GM21825 (cell line): Measurements from ENCODE around the gene GRAMD1B.

Experiments
- ATAC-seq: cut with Tn5 transposase; IDR thresholded peaks from one replicate; pipeline ENCODE4 v1.9.1; 2021; ENCODE audit warnings: mild to moderate bottlenecking, moderate library complexity; ENCODE audit not compliant: unreplicated experiment

GRAMD1B gene

DNA sequence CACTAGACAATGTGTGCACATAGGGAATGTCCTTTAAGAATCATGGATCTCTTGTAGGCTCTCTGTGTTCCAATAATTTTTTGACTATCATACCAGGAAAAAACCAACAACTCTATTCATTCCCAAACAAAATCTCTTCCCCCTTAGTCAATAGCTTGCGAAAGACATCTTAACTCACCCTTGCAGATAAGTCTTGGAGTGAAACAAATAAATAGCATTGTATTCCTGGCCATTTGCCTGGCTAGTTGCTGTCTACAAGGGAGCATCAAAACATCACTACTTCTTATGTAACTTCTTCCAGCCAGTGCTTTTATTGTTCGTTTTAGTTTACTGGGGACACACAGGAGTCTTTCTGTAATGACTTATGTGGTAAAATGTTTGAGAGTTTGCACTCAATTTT is 194.9 kb downstream of the GRAMD1B start:
- no peak for ATAC-seq

DNA sequence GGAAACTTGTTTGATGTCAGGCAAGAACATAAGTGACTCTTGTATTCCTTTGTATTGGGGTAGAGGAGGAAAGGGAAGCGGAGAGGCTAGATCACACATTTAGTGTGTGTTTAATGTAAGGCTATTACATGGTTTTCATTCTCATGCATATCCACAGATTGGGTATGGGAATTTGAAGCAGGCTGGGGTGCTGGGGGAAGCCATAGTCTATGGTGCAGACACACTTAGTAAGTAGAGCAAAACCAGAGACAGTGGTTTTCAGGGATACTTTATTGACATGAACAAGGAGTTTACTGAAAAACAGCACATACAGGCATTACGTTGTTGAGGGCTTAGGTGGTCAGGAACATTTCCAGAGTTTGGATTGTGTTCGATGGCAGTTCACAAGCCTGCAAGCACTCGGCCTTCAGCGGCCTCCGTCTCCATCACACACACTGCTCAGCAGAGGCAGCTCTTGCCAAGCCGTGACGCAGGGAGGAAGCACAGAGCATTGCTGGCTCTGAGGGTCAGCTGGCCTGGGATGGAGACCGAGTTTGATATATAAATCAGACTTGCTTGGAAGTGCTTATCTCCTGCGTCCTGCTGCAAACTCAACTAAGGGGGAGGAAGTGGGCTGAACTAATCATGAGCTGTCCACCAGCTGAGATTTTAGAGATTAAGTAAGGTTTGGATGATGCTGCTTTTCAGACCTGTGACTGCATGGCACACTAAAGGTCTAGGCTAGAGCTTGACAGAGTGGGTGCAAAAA is 199.0 kb downstream of the GRAMD1B start:
- no peak for ATAC-seq

DNA sequence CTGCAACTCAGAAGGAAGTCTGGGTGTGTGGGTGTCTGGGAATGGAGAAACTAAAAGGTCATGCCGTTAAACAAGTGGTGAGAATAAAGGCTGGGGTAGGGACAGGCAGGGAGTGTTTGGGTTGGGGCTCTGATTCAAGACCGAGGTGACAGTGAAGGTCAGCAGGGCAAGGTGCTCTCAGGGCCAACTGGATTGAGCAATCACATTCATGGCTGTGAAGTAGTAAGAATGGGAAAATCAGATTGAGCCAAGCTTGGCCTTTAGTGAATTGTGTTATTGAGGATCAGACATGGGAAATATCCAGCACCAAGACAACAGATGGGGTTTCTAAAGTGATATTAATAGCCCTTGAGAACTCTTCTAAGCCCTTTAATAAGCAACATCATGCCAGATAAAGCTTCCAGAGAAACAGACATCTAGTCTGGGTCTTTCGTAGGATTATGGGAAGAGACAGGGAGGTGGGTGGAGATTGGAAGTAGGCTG is 200.1 kb downstream of the GRAMD1B start:
- ATAC-seq = no peak

DNA sequence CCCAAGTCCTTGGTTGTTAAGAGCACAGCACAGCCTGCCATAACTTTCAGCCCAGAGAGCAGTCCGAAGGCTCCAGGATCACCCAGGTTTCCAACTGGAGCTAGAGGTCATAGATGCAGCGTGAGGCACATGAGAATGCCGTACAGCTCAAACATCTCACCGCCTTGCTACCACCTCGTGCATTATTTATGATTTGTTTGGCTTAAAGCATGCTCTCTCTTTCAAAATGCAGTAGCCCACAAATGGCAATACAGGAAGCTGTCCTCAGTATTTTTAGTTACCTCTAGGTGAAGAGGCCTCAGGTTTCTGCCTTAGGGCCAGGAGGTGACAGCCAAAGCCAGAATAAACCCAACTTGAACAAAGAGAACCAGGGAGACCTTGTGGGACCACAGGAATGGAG is 210.0 kb downstream of the GRAMD1B start:
- ATAC-seq = no peak

DNA sequence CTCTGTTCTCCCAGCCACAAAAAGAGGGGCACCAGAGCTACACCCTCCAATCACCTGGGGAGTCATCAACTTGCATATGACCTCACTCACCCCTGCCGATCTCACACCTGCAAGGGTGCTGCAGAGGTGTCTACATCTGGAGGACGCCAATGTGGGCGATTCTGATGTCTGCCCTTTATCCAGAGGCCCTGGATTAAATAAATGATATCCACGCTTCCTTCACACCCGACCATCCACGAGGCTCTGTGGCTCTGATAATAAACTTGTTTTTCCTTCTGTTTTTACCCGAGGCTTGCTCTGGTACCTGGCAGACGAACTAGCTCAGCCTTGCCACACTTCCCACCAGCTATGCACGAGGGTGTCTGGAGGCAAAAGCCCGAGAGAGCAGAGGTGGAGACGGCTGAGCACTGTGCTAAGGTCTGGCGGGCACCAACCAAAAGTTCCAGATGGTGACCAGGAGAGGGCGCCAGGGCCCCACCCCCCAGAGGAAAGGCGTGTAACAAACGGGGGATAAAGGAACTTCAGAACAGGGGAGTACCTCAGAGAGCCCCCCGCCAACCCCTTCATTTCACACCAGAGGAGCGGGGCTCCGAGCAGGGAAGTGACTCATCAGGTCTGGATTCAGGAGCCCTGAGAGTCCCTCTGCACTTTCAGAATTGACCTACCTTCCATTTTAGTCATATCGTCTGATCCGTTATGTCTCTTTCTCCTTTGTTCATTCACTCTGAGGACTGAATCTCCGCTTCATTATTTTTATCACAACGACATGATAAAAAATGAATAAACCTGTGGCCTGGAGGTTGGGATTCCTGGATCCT is 210.8 kb downstream of the GRAMD1B start:
- peak; percentile 55 for ATAC-seq

DNA sequence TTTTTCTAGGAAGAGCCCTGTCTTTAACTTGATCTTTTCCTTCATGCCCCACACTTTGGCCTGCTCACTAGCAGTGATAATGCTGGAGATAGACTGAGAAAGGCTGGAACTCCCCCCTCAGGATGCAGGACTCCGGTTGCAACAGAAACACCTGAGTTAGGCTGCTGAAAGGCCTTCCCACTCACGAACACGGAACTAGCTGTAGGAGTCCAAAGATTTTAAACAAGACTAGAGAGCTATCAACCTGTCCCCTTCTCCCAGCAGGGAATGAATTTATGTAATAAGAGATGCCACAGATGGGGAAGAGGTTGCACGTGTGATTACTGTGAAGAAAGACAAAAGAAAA is 211.4 kb downstream of the GRAMD1B start:
- ATAC-seq = no peak

DNA sequence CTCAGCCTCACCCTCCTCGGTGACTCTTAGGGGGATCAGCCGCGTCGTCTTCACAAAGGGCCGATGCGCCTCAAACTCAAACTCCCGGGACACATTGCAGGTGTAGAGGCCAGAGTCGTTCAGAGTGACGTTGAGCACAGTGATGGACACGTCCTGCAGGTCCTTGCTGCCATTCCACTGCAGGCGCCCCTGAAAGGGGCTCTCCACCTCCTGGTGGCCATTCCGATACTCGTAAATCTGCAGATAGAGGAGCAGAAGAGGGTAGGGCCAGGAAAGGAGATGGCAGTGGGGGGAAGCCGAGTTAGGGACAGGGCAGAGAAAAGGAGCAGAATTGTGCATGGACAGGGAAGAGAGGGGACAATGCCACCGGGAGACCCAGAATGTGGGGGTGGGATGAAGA is 212.4 kb downstream of the GRAMD1B start:
- ATAC-seq = no peak

DNA sequence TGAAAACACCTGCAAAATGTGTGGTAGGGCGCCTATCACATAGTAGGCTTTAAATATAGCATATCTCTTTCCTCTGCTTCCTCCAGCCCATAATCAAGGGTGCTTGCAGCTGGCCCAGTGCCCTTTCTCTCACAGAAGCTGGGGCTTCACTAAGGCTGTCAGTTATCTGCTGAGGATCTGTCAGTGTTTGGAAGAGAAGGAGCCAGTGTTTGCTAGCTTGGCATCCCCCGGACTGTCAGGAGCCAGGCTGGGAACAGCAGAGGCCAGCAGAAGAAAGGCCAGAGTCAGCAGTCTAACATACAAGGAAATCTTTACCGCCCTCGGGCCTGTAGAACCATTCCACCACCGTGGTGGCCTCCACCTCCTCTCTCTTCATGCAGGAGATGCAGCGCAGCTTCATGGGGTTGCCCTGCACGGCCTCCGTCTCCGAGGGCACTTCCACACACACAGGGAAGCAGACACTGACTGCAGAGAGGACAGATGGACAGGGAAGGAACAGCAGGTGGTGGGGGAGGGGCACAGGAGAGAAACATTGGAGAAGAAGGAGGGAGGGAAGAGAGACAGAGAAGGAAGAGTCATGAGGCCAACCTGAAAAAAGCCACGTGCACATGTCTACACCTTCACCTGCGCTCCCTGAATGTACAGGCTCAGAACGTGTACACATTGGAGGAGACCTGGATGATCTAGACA is 215.4 kb downstream of the GRAMD1B start:
- ATAC-seq = no peak

DNA sequence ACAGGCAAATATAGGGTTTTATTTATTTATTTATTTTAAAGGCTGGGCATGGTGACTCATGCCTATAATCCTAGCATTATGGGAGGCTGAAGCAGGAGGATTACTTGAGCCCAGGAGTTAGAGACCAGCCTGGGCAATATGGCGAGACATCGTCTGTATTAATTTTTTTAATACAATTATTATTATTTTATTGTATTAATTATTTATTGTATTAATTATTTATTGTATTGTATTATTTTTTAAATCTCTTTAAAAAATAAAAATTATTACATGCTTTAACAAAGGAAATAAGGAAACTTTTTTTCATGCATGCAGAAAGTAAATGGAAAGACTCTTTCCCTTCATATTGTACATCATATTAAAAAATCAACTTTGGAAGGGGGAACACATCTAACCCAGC is 220.8 kb downstream of the GRAMD1B start:
- no peak for ATAC-seq

DNA sequence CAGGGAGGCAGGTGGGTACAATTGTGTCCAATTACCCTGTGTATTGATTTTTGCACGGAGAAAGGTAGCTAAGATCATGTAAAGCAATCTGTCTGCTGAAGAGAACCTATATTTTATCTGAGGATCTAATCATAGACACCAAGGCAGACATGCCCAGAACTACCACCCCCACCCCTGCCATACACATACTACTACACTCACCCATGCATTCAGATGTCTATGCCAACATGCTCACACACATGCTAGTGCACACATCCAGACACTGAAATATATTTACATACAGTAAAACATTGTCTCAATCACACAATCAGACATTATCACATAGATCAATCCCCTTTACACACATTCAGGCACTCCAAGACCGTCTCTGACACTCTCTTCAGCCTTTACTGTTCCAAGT is 222.5 kb downstream of the GRAMD1B start:
- ATAC-seq = no peak

DNA sequence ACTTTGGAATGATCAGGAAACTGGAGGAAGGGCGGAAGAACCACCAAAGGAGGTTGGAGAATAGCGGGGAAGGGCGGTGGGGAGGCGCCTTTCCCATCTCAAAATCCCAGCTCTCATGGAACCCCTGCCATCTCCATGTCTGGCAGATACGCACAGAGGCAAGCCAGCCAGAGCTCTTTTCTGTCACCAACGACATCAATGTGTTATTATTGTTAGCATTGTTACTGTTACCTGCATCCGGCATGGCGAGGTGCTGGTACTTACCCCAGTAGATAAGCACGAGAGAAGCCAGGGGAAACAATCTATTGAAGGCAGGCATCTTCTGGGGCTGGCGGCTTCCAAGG is 223.4 kb downstream of the GRAMD1B start:
- no peak for ATAC-seq

DNA sequence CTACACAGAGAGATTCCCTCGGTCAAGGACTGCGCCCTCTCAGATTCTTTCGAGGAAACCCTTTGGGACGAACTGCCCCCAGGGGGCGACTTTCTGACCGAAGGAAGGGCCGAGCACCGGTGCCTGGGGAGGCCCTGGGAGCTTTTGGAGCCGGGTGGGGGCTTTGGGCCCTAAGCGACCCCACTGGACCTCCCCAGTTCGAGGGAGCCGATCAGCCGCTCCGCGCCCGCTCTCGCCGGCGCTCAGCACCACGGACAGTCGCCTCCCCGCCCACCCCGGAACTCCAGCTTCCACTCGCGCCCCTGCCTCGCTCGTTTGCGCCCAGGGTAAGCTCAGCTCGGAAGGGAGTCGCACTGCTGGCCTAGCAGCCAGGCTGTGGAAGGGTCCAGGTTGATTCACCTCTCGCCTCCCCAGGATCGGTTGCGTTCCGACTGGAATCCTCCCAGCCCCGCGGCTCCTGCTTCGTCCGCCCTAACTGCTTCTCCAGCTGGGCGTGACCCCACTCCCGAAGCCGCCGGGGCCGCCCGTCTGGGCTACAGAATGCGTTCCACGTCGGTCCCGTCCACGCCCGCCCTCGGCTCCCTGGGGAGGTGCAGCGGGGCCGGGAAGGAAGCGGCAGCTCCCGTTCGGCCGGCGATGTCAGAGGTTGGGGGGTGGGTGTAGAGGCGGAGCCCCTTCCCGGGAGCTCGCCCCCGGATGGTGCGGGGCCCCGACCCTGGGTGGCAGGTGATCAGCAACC is 223.9 kb downstream of the GRAMD1B start:
- no peak for ATAC-seq

DNA sequence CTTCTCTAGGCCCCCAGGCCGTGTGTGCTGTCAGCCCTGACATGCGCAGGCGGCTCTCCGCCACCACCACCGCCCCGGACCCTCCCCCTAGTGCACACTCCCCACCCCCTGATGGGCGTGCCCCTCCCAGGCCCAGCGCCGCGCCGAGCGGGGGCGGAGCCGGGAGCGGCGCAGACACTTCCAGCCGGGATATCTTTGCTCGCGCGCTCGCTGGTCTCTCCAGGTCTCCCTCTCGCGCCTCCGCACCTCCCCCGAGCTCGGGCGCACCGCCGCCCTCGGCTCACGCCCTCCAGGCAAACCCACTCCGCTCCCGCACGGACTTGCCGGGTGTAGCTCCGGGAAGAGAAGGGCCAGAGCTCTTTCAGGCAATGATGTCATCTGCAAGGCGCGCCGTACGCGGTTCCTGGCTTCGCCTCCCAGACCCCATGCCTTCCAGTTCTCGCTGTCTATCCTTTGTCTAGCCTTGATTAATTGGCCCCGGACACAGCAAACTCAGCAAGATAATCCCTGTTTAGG is 224.6 kb downstream of the GRAMD1B start, which contains the start of gene SCN3B:
TSS of gene SCN3B (minus strand) at position 59 of the 516 bp plus-strand sequence. CDS start 823 bp downstream, outside the sequence.
- no peak for ATAC-seq

DNA sequence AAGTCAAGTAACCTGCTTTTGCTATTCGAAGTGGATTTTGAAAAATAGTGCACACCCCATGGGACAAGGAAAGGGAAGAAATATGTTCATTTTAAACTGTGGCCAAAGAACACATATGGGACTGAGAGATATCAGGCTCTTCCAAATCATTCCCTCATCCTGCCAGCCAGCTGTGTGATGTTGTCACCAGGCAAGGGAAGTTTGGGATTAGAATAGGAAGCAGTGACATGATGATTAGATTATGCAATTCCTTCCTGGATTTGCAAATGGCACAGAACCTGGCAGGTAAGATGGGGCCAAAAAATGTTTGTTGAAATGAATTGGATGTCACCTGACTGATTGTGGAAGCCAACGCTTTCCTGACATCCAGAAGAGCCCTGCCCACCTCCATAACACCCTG is 229.2 kb downstream of the GRAMD1B start:
- ATAC-seq = no peak

DNA sequence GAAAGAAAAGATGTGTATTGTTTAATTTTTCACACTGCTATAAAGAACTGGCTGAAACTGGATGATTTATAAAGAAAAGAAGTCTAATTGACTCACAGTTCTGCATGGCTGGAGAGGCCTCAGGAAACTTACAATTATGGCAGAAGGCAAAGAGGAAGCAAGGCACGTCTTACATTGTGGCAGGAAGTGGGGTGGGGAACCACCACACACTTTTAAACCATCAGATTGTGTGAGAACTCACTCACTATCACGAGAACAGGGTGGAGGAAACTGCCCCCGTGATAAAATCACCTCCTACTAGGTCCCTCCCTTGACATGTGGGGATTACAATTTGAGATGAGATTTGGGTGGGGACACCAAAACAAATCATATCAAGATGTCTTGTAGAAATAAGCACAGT is 229.9 kb downstream of the GRAMD1B start:
- ATAC-seq = peak; percentile 99

DNA sequence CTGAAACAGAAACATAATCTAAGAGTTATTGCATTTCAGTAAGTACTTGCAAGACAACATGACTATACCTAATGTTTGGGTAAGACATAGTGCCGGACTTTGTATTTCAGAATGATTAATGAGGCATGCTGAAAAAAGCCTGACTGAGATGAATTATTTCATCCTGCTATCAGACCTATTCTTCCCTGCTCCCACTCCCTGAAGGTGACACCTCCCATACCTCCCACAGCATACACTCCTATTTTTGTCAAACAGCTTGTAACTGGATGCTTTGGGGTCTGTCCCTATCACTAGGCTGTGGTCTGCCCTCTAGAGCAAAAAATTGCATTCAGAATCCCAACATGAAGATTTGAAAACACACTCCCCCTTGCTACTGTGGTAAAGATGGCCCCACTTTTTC is 235.2 kb downstream of the GRAMD1B start:
- ATAC-seq = no peak

DNA sequence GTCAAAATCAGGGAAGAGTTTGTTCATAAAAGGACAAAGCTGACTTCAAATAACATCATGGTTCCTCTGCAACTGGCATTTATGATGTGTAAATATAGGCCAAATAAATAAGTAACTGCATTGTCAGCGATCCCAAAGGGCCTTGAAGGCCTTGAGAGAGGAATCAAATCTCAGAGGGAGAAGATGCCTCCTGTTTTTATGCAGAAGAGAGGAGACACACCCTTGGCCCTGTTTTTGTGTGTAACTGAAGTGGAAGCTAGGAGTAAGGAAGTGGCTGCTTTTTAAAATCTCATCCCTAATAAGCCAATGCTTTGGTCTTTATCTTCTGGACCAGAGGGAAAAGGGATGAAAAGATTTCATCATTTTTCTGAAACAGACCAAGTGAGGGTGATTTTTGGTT is 240.0 kb downstream of the GRAMD1B start:
- ATAC-seq = no peak

DNA sequence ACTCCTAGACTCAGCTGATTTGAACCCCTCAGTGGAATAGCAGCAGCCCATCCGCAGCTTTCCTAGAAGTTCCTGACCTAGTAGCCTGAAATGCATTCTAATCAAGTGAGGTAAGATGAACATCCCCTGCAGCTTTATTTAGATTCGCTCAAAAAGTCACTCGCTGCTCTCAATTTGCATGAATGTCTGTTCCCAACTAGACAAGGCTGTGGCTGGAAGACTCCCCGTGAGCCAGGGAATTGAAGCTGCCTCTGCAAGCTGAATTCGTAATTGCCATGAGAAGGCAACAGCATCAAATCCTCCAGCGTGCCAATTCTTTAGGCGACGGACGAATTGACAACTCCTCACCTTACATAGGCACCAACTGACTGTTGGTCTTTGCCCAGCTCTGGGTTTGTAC is 241.5 kb downstream of the GRAMD1B start:
- ATAC-seq = no peak

DNA sequence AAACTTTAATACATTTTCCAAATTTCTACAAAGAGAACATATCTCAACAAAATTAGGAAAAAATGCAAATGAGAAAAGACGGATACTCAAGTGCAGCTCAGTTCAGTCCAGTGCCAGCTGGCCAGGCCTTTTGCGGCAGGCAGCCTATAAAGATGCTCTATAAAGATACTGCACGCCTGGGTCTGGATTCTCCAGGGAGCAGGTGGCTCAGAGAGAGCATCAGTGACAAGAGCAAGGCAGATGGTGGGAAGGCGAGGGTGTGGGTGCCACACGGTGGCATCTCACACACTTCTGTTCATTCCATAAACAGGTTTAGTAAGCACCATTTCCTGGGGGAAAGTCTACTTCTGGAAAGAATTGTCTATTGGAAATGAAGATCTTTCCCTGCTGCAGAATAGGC is 242.5 kb downstream of the GRAMD1B start:
- no peak for ATAC-seq

DNA sequence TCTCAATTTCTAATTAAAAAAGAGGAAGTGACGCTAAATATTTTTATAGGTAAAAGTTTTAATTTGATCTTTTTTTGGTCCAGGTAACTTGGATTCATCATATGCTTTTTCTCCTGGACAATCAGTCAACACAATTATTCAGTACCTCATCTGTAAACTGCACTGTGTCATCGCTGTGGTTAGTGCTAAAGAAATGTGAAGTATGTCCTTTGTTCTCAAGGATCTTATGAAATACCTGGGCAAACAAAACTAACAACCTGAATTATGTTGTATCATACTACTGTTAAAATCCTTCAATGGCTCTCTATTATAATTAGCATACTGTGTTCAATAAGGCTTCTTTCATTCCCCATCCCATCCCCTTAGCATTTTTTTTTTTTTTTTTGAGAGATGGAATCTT is 244.2 kb downstream of the GRAMD1B start:
- ATAC-seq = no peak
